ENCODE results near the gene PCSK5.

Gene PCSK5

DNA sequence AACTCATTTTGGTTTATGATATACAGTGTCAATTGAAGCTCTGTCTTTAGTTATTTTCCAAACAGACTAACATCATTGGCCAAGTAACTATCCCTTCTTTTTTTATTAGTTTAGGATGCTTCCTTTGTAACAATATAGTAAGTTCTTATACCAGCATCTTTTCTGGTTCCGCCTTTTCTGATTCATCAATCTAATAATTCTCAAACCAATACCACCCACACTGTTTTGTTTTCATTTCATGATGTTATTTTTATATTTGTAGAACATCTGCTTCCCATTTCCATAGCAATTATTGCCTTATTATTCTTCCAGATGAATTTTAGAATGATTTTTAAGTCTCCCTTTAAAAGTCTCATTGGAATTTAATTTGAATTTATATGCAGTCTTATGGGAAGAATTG lies 285.7 kb downstream of the PCSK5 start:
- Histone ChIP-seq H3K4me1 (ENCODE audit: control insufficient read depth in 2 of 2, insufficient read depth in 2 of 2, low read length in 2 of 2) (peaks cover 0 to under 1% of the 10 kb centered on the region in 2 donors), H3K36me3 (ENCODE audit: control insufficient read depth in 2 of 2, insufficient read depth in 2 of 2, low read length in 2 of 2) (peaks cover 14 to 16% of the 10 kb centered on the region in 2 donors), H3K27me3 (ENCODE audit: control insufficient read depth in 2 of 2, insufficient read depth in 2 of 2, low read length in 2 of 2) (no peaks in the 10 kb centered on the region), H3K27ac (ENCODE audit: low read depth in 2 of 2, low read length in 2 of 2) (no peak overlapping the region), H3K9me3 (ENCODE audit: control insufficient read depth in 2 of 2, low read length in 2 of 2) (no peaks in the 10 kb centered on the region), H3K4me3 (ENCODE audit: low read length in 2 of 2) (no peak overlapping the region), H3K9ac (ENCODE audit: low read depth in 1 of 2, low read length in 2 of 2) (no peak overlapping the region)

DNA sequence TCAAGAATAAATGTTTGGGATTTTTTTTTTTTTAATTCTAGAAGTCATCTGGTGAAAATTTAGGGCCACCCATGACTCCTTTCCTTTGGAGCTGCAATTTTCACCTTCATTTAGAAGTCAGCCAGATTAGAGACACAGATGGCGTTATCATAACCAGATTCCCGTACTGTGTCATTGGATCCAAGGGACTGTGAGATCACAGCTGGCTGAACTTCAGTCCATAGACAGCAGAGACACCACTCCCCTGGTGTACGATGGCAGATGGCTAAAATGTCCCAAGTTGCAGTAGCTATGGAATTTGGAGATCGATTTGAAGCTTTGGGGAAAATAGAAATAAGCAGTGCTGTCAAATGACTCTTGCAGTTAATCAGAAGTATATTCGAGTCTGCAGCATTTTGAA lies 287.5 kb downstream of the PCSK5 start:
- Histone ChIP-seq H3K4me3 (ENCODE audit: low read length in 2 of 2) (no peak overlapping the region), H3K9me3 (ENCODE audit: control insufficient read depth in 2 of 2, low read length in 2 of 2) (no peaks in the 10 kb centered on the region), H3K4me1 (ENCODE audit: control insufficient read depth in 2 of 2, insufficient read depth in 2 of 2, low read length in 2 of 2) (peaks cover 0 to 3% of the 10 kb centered on the region in 2 donors), H3K36me3 (ENCODE audit: control insufficient read depth in 2 of 2, insufficient read depth in 2 of 2, low read length in 2 of 2) (peaks cover 13 to 25% of the 10 kb centered on the region in 2 donors), H3K27ac (ENCODE audit: low read depth in 2 of 2, low read length in 2 of 2) (no peak overlapping the region), H3K27me3 (ENCODE audit: control insufficient read depth in 2 of 2, insufficient read depth in 2 of 2, low read length in 2 of 2) (no peaks in the 10 kb centered on the region), H3K9ac (ENCODE audit: low read depth in 1 of 2, low read length in 2 of 2) (no peak overlapping the region)

DNA sequence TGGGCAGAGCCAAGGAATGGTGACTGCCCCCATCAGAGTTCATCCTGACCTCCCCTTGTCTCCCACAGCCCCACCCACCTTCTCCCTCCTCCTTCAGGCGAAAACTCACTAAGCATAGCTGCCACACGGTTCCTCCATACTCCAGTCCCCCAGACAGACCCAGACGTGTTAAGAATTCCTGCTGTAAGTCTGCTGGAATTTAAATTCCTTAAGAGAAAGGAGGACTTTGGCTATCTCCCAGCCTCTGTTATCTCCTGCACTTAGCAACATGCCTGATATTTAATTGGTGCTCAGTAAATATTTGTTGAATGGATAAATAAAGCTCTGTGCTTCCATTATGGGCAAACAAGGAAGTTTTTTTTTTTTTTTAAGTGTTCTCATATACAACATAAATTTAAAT lies 290.1 kb downstream of the PCSK5 start:
- H3K4me3 ChIP-seq (ENCODE audit: low read length in 2 of 2), result no peak overlapping the region
- no peak overlapping the region for H3K27ac ChIP-seq (ENCODE audit: low read depth in 2 of 2, low read length in 2 of 2)
- no peaks in the 10 kb centered on the region for H3K27me3 ChIP-seq (ENCODE audit: control insufficient read depth in 2 of 2, insufficient read depth in 2 of 2, low read length in 2 of 2)
- H3K4me1 ChIP-seq (ENCODE audit: control insufficient read depth in 2 of 2, insufficient read depth in 2 of 2, low read length in 2 of 2), result peaks cover 0 to 3% of the 10 kb centered on the region in 2 donors
- no peak overlapping the region for H3K9ac ChIP-seq (ENCODE audit: low read depth in 1 of 2, low read length in 2 of 2)
- peaks cover 28 to 30% of the 10 kb centered on the region in 2 donors for H3K36me3 ChIP-seq (ENCODE audit: control insufficient read depth in 2 of 2, insufficient read depth in 2 of 2, low read length in 2 of 2)
- no peaks in the 10 kb centered on the region for H3K9me3 ChIP-seq (ENCODE audit: control insufficient read depth in 2 of 2, low read length in 2 of 2)

DNA sequence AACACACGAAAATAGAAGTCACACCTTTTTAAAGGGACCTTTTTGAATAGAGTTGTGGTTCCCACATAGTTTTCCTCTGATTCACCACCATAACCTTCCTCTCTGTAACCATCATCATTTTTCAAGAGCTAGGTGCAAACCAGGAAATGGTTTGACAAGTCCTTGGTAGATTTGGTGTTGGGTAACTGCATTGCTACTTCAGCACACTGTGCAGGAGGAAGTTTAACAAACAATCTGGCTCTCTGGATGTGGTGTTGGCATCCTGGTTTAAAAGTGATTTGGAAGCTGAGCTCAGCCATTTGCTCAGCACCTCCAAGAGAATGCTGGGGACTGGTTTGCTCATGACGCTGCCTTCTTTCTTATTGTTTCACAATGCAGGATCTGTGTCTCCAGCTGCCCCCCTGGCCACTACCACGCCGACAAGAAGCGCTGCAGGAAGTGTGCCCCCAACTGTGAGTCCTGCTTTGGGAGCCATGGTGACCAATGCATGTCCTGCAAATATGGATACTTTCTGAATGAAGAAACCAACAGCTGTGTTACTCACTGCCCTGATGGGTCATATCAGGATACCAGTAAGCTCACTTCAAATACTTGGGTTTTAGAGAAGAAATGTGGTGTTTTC lies 290.7 kb downstream of the PCSK5 start:
- Histone ChIP-seq H3K9ac (ENCODE audit: low read depth in 1 of 2, low read length in 2 of 2) (no peak overlapping the region), H3K36me3 (ENCODE audit: control insufficient read depth in 2 of 2, insufficient read depth in 2 of 2, low read length in 2 of 2) (peaks cover 28 to 30% of the 10 kb centered on the region in 2 donors), H3K27me3 (ENCODE audit: control insufficient read depth in 2 of 2, insufficient read depth in 2 of 2, low read length in 2 of 2) (no peaks in the 10 kb centered on the region), H3K9me3 (ENCODE audit: control insufficient read depth in 2 of 2, low read length in 2 of 2) (no peaks in the 10 kb centered on the region), H3K27ac (ENCODE audit: low read depth in 2 of 2, low read length in 2 of 2) (no peak overlapping the region), H3K4me1 (ENCODE audit: control insufficient read depth in 2 of 2, insufficient read depth in 2 of 2, low read length in 2 of 2) (peaks cover 0 to 3% of the 10 kb centered on the region in 2 donors), H3K4me3 (ENCODE audit: low read length in 2 of 2) (no peak overlapping the region)

DNA sequence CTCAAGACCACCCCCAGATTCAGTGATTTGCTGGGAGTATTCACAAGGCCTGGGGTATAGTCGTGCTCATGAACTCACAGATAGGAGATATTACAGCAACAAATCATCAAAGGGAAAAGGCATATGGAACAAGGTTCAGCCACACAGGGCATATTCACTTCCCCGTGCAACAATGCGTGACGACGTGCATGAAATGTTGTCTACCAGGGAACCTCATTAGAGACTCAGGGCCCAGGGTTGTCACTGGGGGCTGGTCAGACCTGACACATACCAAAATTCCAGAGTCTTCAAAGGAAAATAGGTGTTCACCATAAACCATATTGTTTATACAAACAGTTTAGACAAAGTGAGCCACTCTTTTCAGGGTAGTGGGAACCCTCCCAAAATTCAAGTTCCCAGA lies 291.3 kb downstream of the PCSK5 start:
- Histone ChIP-seq H3K36me3 (ENCODE audit: control insufficient read depth in 2 of 2, insufficient read depth in 2 of 2, low read length in 2 of 2) (peaks cover 33 to 34% of the 10 kb centered on the region in 2 donors), H3K27me3 (ENCODE audit: control insufficient read depth in 2 of 2, insufficient read depth in 2 of 2, low read length in 2 of 2) (no peaks in the 10 kb centered on the region), H3K27ac (ENCODE audit: low read depth in 2 of 2, low read length in 2 of 2) (no peak overlapping the region), H3K4me1 (ENCODE audit: control insufficient read depth in 2 of 2, insufficient read depth in 2 of 2, low read length in 2 of 2) (peaks cover 0 to 3% of the 10 kb centered on the region in 2 donors), H3K4me3 (ENCODE audit: low read length in 2 of 2) (no peak overlapping the region), H3K9ac (ENCODE audit: low read depth in 1 of 2, low read length in 2 of 2) (no peak overlapping the region), H3K9me3 (ENCODE audit: control insufficient read depth in 2 of 2, low read length in 2 of 2) (no peaks in the 10 kb centered on the region)

DNA sequence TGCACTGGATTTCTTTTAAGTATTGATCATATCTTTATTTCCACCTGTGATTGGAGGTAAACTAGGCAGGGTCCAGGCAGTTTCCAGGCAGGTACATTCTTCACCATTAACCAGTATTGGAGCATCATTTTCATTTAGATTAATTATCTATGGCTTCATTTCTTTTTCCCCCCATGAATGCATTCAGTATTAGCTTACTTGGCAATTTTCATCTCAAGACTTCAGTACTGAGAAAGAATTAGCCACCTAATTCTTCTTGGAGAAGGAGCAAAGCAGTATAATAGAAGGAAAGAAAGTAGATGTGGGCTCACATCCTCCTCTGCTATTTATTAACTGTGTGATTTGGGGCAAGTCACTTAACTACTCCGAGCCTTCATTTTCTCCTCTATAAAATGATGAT lies 295.0 kb downstream of the PCSK5 start:
- H3K4me3 ChIP-seq (ENCODE audit: low read length in 2 of 2), result no peak overlapping the region
- peaks cover 0 to 3% of the 10 kb centered on the region in 2 donors for H3K4me1 ChIP-seq (ENCODE audit: control insufficient read depth in 2 of 2, insufficient read depth in 2 of 2, low read length in 2 of 2)
- H3K27me3 ChIP-seq (ENCODE audit: control insufficient read depth in 2 of 2, insufficient read depth in 2 of 2, low read length in 2 of 2), result no peaks in the 10 kb centered on the region
- H3K36me3 ChIP-seq (ENCODE audit: control insufficient read depth in 2 of 2, insufficient read depth in 2 of 2, low read length in 2 of 2), result peaks cover 40 to 45% of the 10 kb centered on the region in 2 donors
- H3K27ac ChIP-seq (ENCODE audit: low read depth in 2 of 2, low read length in 2 of 2), result no peak overlapping the region
- H3K9ac ChIP-seq (ENCODE audit: low read depth in 1 of 2, low read length in 2 of 2), result no peak overlapping the region
- no peaks in the 10 kb centered on the region for H3K9me3 ChIP-seq (ENCODE audit: control insufficient read depth in 2 of 2, low read length in 2 of 2)

DNA sequence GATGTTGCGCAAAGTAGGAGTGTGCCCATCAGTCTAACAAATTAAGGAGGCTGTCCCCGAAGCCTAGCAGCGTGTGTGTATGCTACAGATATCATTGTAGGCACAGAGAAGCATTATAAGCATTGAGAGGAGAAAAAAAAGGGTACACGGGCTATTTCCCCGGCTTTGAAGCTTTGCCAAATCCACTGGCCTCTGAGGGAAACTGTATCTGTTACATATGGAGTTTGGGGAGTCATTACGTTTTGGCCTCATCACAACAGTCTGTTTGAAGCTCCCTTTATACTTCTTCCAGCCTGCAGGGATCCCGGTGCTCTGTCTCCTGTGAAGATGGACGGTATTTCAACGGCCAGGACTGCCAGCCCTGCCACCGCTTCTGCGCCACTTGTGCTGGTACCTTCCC lies 297.8 kb downstream of the PCSK5 start:
- no peaks in the 10 kb centered on the region for H3K4me1 ChIP-seq (ENCODE audit: control insufficient read depth in 2 of 2, insufficient read depth in 2 of 2, low read length in 2 of 2)
- H3K9me3 ChIP-seq (ENCODE audit: control insufficient read depth in 2 of 2, low read length in 2 of 2), result no peaks in the 10 kb centered on the region
- H3K36me3 ChIP-seq (ENCODE audit: control insufficient read depth in 2 of 2, insufficient read depth in 2 of 2, low read length in 2 of 2), result peaks cover 43 to 44% of the 10 kb centered on the region in 2 donors
- H3K27ac ChIP-seq (ENCODE audit: low read depth in 2 of 2, low read length in 2 of 2), result no peak overlapping the region
- no peaks in the 10 kb centered on the region for H3K27me3 ChIP-seq (ENCODE audit: control insufficient read depth in 2 of 2, insufficient read depth in 2 of 2, low read length in 2 of 2)
- no peak overlapping the region for H3K4me3 ChIP-seq (ENCODE audit: low read length in 2 of 2)
- no peak overlapping the region for H3K9ac ChIP-seq (ENCODE audit: low read depth in 1 of 2, low read length in 2 of 2)

DNA sequence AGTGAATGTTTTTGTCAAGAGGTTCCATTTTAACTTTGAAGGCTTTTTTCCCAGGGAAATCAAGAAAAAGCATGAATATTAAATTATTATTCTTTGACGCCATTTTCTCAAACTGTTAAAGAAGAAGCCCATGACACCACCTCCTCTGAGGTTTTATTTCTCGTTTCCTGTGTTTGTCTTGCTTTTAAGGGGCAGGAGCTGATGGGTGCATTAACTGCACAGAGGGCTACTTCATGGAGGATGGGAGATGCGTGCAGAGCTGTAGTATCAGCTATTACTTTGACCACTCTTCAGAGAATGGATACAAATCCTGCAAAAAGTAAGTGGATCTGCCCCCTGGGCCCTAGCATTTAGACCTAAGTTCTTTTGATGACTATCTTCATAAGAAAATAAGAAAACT lies 298.4 kb downstream of the PCSK5 start:
- Histone ChIP-seq H3K9me3 (ENCODE audit: control insufficient read depth in 2 of 2, low read length in 2 of 2) (no peaks in the 10 kb centered on the region), H3K9ac (ENCODE audit: low read depth in 1 of 2, low read length in 2 of 2) (no peak overlapping the region), H3K27ac (ENCODE audit: low read depth in 2 of 2, low read length in 2 of 2) (no peak overlapping the region), H3K4me1 (ENCODE audit: control insufficient read depth in 2 of 2, insufficient read depth in 2 of 2, low read length in 2 of 2) (no peaks in the 10 kb centered on the region), H3K27me3 (ENCODE audit: control insufficient read depth in 2 of 2, insufficient read depth in 2 of 2, low read length in 2 of 2) (no peaks in the 10 kb centered on the region), H3K4me3 (ENCODE audit: low read length in 2 of 2) (no peak overlapping the region), H3K36me3 (ENCODE audit: control insufficient read depth in 2 of 2, insufficient read depth in 2 of 2, low read length in 2 of 2) (peaks cover 40 to 43% of the 10 kb centered on the region in 2 donors)

DNA sequence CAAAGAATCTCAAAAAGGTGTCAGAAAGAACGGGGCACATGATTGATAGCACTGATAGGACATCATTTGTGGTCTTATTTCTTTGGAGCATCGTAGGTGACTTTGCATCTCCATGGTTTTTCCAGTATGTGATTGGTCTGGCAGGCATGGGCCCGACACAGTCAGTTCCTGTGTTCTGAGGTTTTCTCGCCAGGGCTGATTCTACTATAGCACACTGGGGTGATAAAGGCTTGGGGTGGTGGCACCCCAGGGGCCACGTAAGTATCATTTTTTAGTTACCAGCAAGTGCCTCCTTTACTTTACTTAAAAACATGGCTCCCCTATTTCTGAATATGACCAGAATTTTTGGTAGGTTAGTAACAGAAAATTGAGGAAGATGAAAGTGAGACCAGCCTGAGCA lies 301.0 kb downstream of the PCSK5 start:
- Histone ChIP-seq H3K9ac (ENCODE audit: low read depth in 1 of 2, low read length in 2 of 2) (no peak overlapping the region), H3K27ac (ENCODE audit: low read depth in 2 of 2, low read length in 2 of 2) (no peak overlapping the region), H3K36me3 (ENCODE audit: control insufficient read depth in 2 of 2, insufficient read depth in 2 of 2, low read length in 2 of 2) (peaks cover 31 to 49% of the 10 kb centered on the region in 2 donors), H3K9me3 (ENCODE audit: control insufficient read depth in 2 of 2, low read length in 2 of 2) (no peaks in the 10 kb centered on the region), H3K4me3 (ENCODE audit: low read length in 2 of 2) (no peak overlapping the region), H3K27me3 (ENCODE audit: control insufficient read depth in 2 of 2, insufficient read depth in 2 of 2, low read length in 2 of 2) (no peaks in the 10 kb centered on the region), H3K4me1 (ENCODE audit: control insufficient read depth in 2 of 2, insufficient read depth in 2 of 2, low read length in 2 of 2) (no peaks in the 10 kb centered on the region)

DNA sequence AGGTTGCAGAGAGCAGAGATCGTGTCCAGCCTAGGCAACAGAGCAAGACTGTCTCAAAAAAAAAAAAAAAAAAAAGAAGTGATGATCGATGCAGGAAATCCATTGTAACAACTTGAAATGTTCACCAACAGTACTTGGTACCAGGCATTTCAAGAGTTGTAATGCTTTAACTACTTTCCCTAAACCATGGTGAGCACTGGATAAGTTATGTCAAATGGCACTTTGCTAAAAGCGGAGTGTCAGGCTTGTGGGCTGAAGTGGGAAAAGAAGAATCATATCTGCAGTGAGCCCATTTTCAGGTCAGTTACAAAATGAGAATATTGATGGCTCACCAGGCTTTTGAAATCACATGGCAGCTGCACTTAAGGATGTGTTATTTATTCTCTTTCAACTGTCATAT lies 301.5 kb downstream of the PCSK5 start:
- Histone ChIP-seq H3K27ac (ENCODE audit: low read depth in 2 of 2, low read length in 2 of 2) (no peak overlapping the region), H3K36me3 (ENCODE audit: control insufficient read depth in 2 of 2, insufficient read depth in 2 of 2, low read length in 2 of 2) (peaks cover 29 to 47% of the 10 kb centered on the region in 2 donors)

More for the DNA sequence above, 301.5 kb downstream of the PCSK5 start:
- Histone ChIP-seq H3K4me1 (ENCODE audit: control insufficient read depth in 2 of 2, insufficient read depth in 2 of 2, low read length in 2 of 2) (no peaks in the 10 kb centered on the region), H3K9ac (ENCODE audit: low read depth in 1 of 2, low read length in 2 of 2) (no peak overlapping the region), H3K27me3 (ENCODE audit: control insufficient read depth in 2 of 2, insufficient read depth in 2 of 2, low read length in 2 of 2) (no peaks in the 10 kb centered on the region), H3K4me3 (ENCODE audit: low read length in 2 of 2) (no peak overlapping the region), H3K9me3 (ENCODE audit: control insufficient read depth in 2 of 2, low read length in 2 of 2) (no peaks in the 10 kb centered on the region)
